ENCODE data around the gene HDHD5. TPM values are rescaled to one million over a fixed set of nuclear protein-coding genes. Genes with fewer than 3 reads are reported as not detected.

Gene HDHD5
- total RNA-seq, 1 donor from 2014 or later: 39.7 TPM

DNA sequence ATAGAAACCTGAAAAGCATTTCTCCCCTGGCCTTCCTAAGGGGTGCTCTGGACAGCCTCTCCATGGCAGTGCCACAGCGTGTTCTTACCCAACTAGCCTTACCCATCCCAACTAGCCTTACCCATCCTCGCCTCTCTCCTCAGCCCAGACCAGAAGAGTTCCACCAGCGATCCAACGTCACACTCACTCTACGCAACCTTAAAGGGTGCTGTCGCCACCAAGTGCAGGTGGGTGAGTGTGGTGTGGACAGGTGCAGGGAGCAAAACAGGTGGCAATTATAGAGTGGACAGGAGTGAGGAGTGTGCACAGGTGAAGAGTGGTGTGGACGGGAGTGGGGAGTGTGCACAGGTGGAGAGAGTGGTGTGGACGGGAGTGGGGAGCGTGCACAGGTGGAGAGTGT, 55.7 kb downstream of the HDHD5 start:
- peaks cover 4% of the 10 kb centered on the region for H3K36me3 Mint-ChIP-seq
- no peak for DNase-seq (ENCODE audit: low spot score)
- peaks cover 7% of the 10 kb centered on the region for H3K4me1 Mint-ChIP-seq

DNA sequence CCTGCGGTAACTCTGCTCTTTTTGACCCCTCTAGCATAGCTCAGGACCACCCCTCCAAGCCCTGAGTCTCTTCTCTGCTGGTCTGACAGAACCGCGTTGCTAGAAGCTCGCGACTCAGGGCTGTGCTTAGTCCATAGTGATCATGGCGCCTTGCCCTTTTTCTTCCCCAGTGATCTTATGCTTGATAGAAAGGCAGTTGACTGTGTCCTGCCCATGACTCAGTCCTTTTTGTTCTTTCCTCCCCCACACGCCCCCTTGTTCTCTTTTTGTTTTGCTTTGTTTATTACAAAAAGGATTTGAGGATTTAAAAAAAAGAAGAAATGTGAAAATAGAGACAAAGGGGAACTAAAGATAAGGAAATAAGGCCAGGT, 56.8 kb downstream of the HDHD5 start:
- TF ChIP-seq, protein P1, sequence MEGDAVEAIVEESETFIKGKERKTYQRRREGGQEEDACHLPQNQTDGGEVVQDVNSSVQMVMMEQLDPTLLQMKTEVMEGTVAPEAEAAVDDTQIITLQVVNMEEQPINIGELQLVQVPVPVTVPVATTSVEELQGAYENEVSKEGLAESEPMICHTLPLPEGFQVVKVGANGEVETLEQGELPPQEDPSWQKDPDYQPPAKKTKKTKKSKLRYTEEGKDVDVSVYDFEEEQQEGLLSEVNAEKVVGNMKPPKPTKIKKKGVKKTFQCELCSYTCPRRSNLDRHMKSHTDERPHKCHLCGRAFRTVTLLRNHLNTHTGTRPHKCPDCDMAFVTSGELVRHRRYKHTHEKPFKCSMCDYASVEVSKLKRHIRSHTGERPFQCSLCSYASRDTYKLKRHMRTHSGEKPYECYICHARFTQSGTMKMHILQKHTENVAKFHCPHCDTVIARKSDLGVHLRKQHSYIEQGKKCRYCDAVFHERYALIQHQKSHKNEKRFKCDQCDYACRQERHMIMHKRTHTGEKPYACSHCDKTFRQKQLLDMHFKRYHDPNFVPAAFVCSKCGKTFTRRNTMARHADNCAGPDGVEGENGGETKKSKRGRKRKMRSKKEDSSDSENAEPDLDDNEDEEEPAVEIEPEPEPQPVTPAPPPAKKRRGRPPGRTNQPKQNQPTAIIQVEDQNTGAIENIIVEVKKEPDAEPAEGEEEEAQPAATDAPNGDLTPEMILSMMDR (IDR thresholded peaks at IDR 0.05): no peak
- TF ChIP-seq EZH2 (IDR thresholded peaks at IDR 0.05): no peak
- TF ChIP-seq EZH2phosphoT487 (IDR thresholded peaks at IDR 0.05): no peak
- no peak overlapping the region for H3K9ac ChIP-seq
- no peaks in the 10 kb centered on the region for H3K79me2 ChIP-seq (ENCODE audit: low read depth)
- H3K4me1 Mint-ChIP-seq: peaks cover 7% of the 10 kb centered on the region
- H3K36me3 ChIP-seq: no peaks in the 10 kb centered on the region
- peaks cover 8% of the 10 kb centered on the region for H3F3A ChIP-seq (ENCODE audit: low read depth)
- no peak overlapping the region for H3K27ac ChIP-seq
- H3K9me3 Mint-ChIP-seq: no peaks in the 10 kb centered on the region
- H3K27me3 Mint-ChIP-seq (ENCODE audit: insufficient read depth, low read depth): peaks cover 12% of the 10 kb centered on the region
- H3K27ac Mint-ChIP-seq: no peak overlapping the region
- H3K9me3 ChIP-seq (ENCODE audit: low read depth): no peaks in the 10 kb centered on the region
- no peak overlapping the region for H2AFZ ChIP-seq (replicated peaks)
- H3K4me3 ChIP-seq: no peak overlapping the region
- H3K4me2 ChIP-seq: no peak overlapping the region
- H3K27me3 ChIP-seq: no peaks in the 10 kb centered on the region
- peaks cover 10% of the 10 kb centered on the region for H3K4me1 ChIP-seq
- no peak overlapping the region for H3K4me3 Mint-ChIP-seq
- peaks cover 4% of the 10 kb centered on the region for H3K36me3 Mint-ChIP-seq
- peaks cover 5% of the 10 kb centered on the region for H4K20me1 ChIP-seq (ENCODE audit: low read depth)
- DNase-seq (ENCODE audit: low spot score): no peak

More for the DNA sequence above, 55.7 kb downstream of the HDHD5 start:
- Mint-ChIP-seq H3K9me3 (no peaks in the 10 kb centered on the region), H3K4me3 (no peak overlapping the region), H3K27ac (peak overlapping the region; percentile 93), H3K27me3 (ENCODE audit: insufficient read depth, low read depth) (peaks cover 12% of the 10 kb centered on the region)
- Histone ChIP-seq H2AFZ (replicated peaks) (no peak overlapping the region), H3K27ac (no peak overlapping the region), H3K4me3 (no peak overlapping the region), H3K4me1 (peaks cover 10% of the 10 kb centered on the region), H3K36me3 (no peaks in the 10 kb centered on the region), H4K20me1 (ENCODE audit: low read depth) (peaks cover 5% of the 10 kb centered on the region), H3K79me2 (ENCODE audit: low read depth) (no peaks in the 10 kb centered on the region), H3K4me2 (no peak overlapping the region), H3K9me3 (ENCODE audit: low read depth) (no peaks in the 10 kb centered on the region), H3K9ac (no peak overlapping the region), H3F3A (ENCODE audit: low read depth) (peaks cover 8% of the 10 kb centered on the region), H3K27me3 (no peaks in the 10 kb centered on the region)
- TF ChIP-seq, protein P1 (IDR thresholded peaks at IDR 0.05): no peak
- TF ChIP-seq EZH2phosphoT487 (IDR thresholded peaks at IDR 0.05): no peak
- TF ChIP-seq EZH2 (IDR thresholded peaks at IDR 0.05): no peak

DNA sequence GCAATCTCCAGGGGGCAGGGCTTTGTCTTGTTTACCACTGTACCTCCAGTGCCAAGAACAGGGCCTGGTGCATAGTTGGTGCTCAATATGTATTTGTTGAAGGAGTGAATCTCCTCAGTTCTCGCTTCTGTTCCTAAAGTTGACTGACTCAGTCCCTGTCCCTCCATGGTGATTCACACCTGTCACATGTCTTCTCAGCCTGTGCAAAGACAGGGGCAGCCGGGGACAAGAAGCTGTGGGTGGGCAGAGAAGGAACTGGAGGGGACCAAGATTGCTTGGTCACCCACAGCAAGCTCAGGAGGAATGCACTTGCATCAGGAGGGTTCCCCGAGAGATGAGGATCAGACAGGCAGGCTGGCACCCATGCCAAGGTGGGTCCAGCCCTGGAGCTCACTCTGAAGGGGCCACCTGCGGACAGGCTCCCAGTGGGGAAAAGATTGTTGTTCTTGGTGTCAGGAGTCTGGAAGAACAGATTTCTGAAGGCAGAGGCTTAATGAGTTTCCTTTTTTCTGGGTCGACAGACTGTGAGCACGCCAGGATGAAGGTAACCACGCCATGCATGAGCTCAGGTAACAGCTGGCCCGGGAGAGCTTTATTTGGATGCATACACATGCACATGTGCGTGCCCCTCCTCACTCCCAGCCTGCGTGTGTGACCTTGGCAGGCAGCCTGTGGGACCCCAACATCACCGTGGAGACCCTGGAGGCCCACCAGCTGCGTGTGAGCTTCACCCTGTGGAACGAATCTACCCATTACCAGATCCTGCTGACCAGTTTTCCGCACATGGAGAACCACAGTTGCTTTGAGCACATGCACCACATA, 57.4 kb downstream of the HDHD5 start:
- peaks cover 4% of the 10 kb centered on the region for H3K36me3 Mint-ChIP-seq
- H3K27me3 Mint-ChIP-seq (ENCODE audit: insufficient read depth, low read depth): peaks cover 10% of the 10 kb centered on the region
- H3K4me3 Mint-ChIP-seq: no peak overlapping the region
- peaks cover 3% of the 10 kb centered on the region for H3K4me1 Mint-ChIP-seq
- no peak for TF ChIP-seq EZH2 (IDR thresholded peaks at IDR 0.05)
- TF ChIP-seq EZH2phosphoT487 (IDR thresholded peaks at IDR 0.05): no peak
- TF ChIP-seq, protein P1 (IDR thresholded peaks at IDR 0.05): no peak
- H3K4me2 ChIP-seq: no peak overlapping the region
- no peak overlapping the region for H3K27ac Mint-ChIP-seq
- no peaks in the 10 kb centered on the region for H3K79me2 ChIP-seq (ENCODE audit: low read depth)
- no peak overlapping the region for H2AFZ ChIP-seq (replicated peaks)
- H3K9me3 ChIP-seq (ENCODE audit: low read depth): no peaks in the 10 kb centered on the region
- peaks cover 7% of the 10 kb centered on the region for H3K4me1 ChIP-seq
- H3K4me3 ChIP-seq: no peak overlapping the region
- no peak overlapping the region for H3K9ac ChIP-seq
- H4K20me1 ChIP-seq (ENCODE audit: low read depth): peaks cover 3% of the 10 kb centered on the region
- no peaks in the 10 kb centered on the region for H3K27me3 ChIP-seq
- no peaks in the 10 kb centered on the region for H3K9me3 Mint-ChIP-seq
- no peak overlapping the region for H3K27ac ChIP-seq
- H3K36me3 ChIP-seq: no peaks in the 10 kb centered on the region
- H3F3A ChIP-seq (ENCODE audit: low read depth): peaks cover 5% of the 10 kb centered on the region
- DNase-seq (ENCODE audit: low spot score): no peak

Data from neural progenitor cell (in vitro differentiated cells).